K562 (cell line): ENCODE data around the gene RPH3AL. TPM values are rescaled to one million over a fixed set of nuclear protein-coding genes. Genes with fewer than 3 reads are reported as not detected.

ENCODE experiments used
- ATAC-seq: fragments of 200-7000 bp; cut with Tn5 transposase; 3 replicates; pipeline ENCODE4 v1.9.1; 2020; ENCODE audit warnings: moderate library complexity
- BruUV-seq: library from RNA; stranded (reverse); fragments of 400-500 nt; replicated peaks from 2 replicates; lab custom pipeline; 2021; lab: Mats Ljungman, UMichigan
- CTCF ChIA-PET: fragments of 300-600 bp; formaldehyde crosslinking; extraction: SDS; loops from one replicate; lab custom pipeline; 2021; ENCODE audit warnings: low intra/inter-chr PET ratio; lab: Yijun Ruan, JAX
- POLR2A ChIA-PET: fragments of 300-600, 350-650 bp; sonication (Branson Sonifier 250); formaldehyde crosslinking; extraction: SDS; loops from one replicate; lab custom pipeline; 2021; ENCODE audit warnings: antibody characterized with exemption, inconsistent platforms; lab: Yijun Ruan, JAX
- DNase-seq, 4 experiments: peaks; one replicate each; pipeline versions ENCODE4 v3.0.0 to v3.0.0-alpha.2; 2011 to 2018; ENCODE audit warnings: low spot score in 3 of 4, mixed read lengths in 3 of 4; ENCODE audit errors: extremely low read depth in 1 of 4
- FAIRE-seq: peaks from 2 replicates; lab custom pipeline; 2011; peaks lifted over from hg19 to GRCh38; lab: Jason Lieb, UNC
- H2AFZ ChIP-seq: 2 replicates; pipeline ENCODE4 v1.6.0; 2011; ENCODE audit warnings: low read depth, low read length, control low read depth, inconsistent platforms
- H3K27ac ChIP-seq: fragments of 200-600 bp; 3 replicates; pipeline ENCODE4 v1.8.0; 2011; ENCODE audit warnings: low read depth, mild to moderate bottlenecking, control low read depth, inconsistent platforms, low read length, moderate library complexity, mixed read lengths; ENCODE audit errors: extremely low read depth
- H3K27me3 ChIP-seq, 2 experiments: fragments of 300-600 bp in 1 of 2; 2 replicates in 1 of 2; 3 replicates in 1 of 2; pipeline versions ENCODE4 v1.6.0 to v1.8.0; 2011; ENCODE audit warnings: inconsistent platforms in 2 of 2, low read length in 2 of 2, mild to moderate bottlenecking in 1 of 2, mixed read lengths in 1 of 2, moderate library complexity in 1 of 2; ENCODE audit not compliant: control insufficient read depth in 2 of 2, insufficient read depth in 2 of 2
- H3K36me3 ChIP-seq: fragments of 300-600 bp; 3 replicates; pipeline ENCODE4 v1.8.0; 2011; ENCODE audit warnings: mild to moderate bottlenecking, low read length, inconsistent platforms; ENCODE audit not compliant: control insufficient read depth, insufficient read depth
- H3K4me1 ChIP-seq, 2 experiments: fragments of 200-600 bp in 1 of 2; replicated peaks in 1 of 2; 2 replicates in 1 of 2; 3 replicates in 1 of 2; pipeline versions ENCODE4 v1.5.1 to v1.8.0; 2011; ENCODE audit warnings: inconsistent platforms in 2 of 2, low read length in 2 of 2, mild to moderate bottlenecking in 1 of 2, mixed read lengths in 1 of 2, moderate library complexity in 1 of 2; ENCODE audit not compliant: control insufficient read depth in 2 of 2, insufficient read depth in 2 of 2
- H3K4me2 ChIP-seq: 2 replicates; pipeline ENCODE4 v1.6.1; 2011; ENCODE audit warnings: low read length, control low read depth, inconsistent platforms, mixed read lengths; ENCODE audit not compliant: insufficient read depth
- H3K4me3 ChIP-seq: fragments of 200-600 bp; sonication (generic), shearing (Covaris generic); 2 replicates; pipeline ENCODE4 v1.5.1; 2016; ENCODE audit warnings: control low read depth, inconsistent platforms
- H3K79me2 ChIP-seq: fragments of 200-600 bp; 3 replicates; pipeline ENCODE4 v1.8.0; 2011; ENCODE audit warnings: low read length, inconsistent platforms; ENCODE audit not compliant: control insufficient read depth, insufficient read depth
- H3K9ac ChIP-seq, 2 experiments: 2 replicates each; pipeline versions ENCODE4 v1.6.0 to v1.6.1; 2011; ENCODE audit warnings: low read depth in 2 of 2, low read length in 2 of 2, control low read depth in 1 of 2, inconsistent platforms in 1 of 2, mild to moderate bottlenecking in 1 of 2, mixed read lengths in 1 of 2; ENCODE audit not compliant: insufficient read depth in 1 of 2
- H3K9me1 ChIP-seq: one replicate; pipeline ENCODE4 v1.6.0; 2011; ENCODE audit warnings: inconsistent platforms, mild to moderate bottlenecking, low read length, moderate library complexity; ENCODE audit not compliant: control insufficient read depth, insufficient read depth
- H3K9me3 ChIP-seq: replicated peaks from 2 replicates; pipeline ENCODE4 v1.5.1; 2011; ENCODE audit warnings: low read depth, low read length, inconsistent platforms; ENCODE audit not compliant: control insufficient read depth, insufficient read depth
- H4K20me1 ChIP-seq: replicated peaks from 2 replicates; pipeline ENCODE4 v1.6.1; 2011; ENCODE audit warnings: low read length, inconsistent platforms, mixed read lengths; ENCODE audit not compliant: control insufficient read depth, insufficient read depth
- NRF1 ChIP-seq, 2 experiments: fragments of 450-650 bp; IDR thresholded peaks in 1 of 2; conservative IDR thresholded peaks in 1 of 2; 2 replicates each; pipeline ENCODE4 v1.6.1; 2014; ENCODE audit warnings: mild to moderate bottlenecking in 2 of 2
- RBM22 ChIP-seq: fragments of 200-400 bp; formaldehyde crosslinking; IDR thresholded peaks from 2 replicates; pipeline ENCODE4 v1.6.1; 2018; ENCODE audit warnings: low read length, low read depth; ENCODE audit not compliant: poor library complexity, severe bottlenecking
- STAT6 ChIP-seq: sonication (generic); formaldehyde crosslinking; IDR thresholded peaks from 2 replicates; pipeline ENCODE4 v1.8.1; 2023; ENCODE audit warnings: mild to moderate bottlenecking, missing genetic modification reagents
- TRIM28 ChIP-seq: fragments of 450-650 bp; IDR thresholded peaks from 2 replicates; pipeline ENCODE4 v1.6.1; 2017
- ZBTB43 ChIP-seq: sonication (generic); formaldehyde crosslinking; IDR thresholded peaks from 2 replicates; pipeline ENCODE4 v1.8.0; 2023; ENCODE audit warnings: mild to moderate bottlenecking, missing genetic modification reagents
- ZKSCAN3 ChIP-seq: fragments of 250-450 bp; sonication (Bioruptor Pico); IDR thresholded peaks from 2 replicates; pipeline ENCODE4 v1.4.0; 2020
- ZNF134 ChIP-seq: fragments of 250-450 bp; sonication (Bioruptor Pico); conservative IDR thresholded peaks from 2 replicates; pipeline ENCODE4 v1.4.0; 2020
- ZSCAN32 ChIP-seq: fragments of 450-650 bp; formaldehyde crosslinking; IDR thresholded peaks from 2 replicates; pipeline ENCODE4 v1.4.0; 2020; ENCODE audit warnings: mild to moderate bottlenecking, moderate library complexity
- WGBS: fragments of 100-300 bp; shearing (Covaris generic); methylation state at CpG from one replicate; pipeline ENCODE4 v1.1.6; 2016; ENCODE audit warnings: low coverage, mixed read lengths; ENCODE audit not compliant: insufficient coverage; ENCODE audit errors: missing lambda C conversion rate; 5-methylcytosine and 5-hydroxymethylcytosine counted together
- in situ Hi-C: fragments of 300-500 bp; cut with MboI; formaldehyde crosslinking; loops from 4 replicates; pipeline ENCODE4 v1.15.0; 2018; ENCODE audit warnings: inconsistent platforms, mixed read lengths
- intact Hi-C: fragments of 100-400 bp; cut with micrococcal nuclease; formaldehyde crosslinking; loops from 2 replicates; pipeline ENCODE4 v1.14.2; 2022
- polyA plus RNA-seq, 8 experiments: library from polyadenylated mRNA; depleted of rRNA in 4 of 8; stranded (reverse) in 5 of 8; unstranded in 3 of 8; fragments of >200 nt; fragmentation: Nextera tagmentation in 2 of 8; fragmentation: Illumina TruSeq in 1 of 8; extraction: Ambion mirVana in 2 of 8; extraction: Trizol in 1 of 8; gene quantifications; 2 replicates each; pipeline versions ENCODE4 v1.2.1 to v1.2.3, GENCODE V29; 2011 to 2014; ENCODE audit warnings: inconsistent platforms in 1 of 8, missing spikeins in 1 of 8
- total RNA-seq, 7 experiments: library from RNA; depleted of rRNA in 6 of 7; stranded (reverse); fragments of >200 nt in 6 of 7; fragmentation: Illumina TruSeq in 2 of 7; extraction: Trizol in 2 of 7; gene quantifications; 2 replicates each; pipeline versions ENCODE4 v1.2.1 to v1.2.3, GENCODE V29; 2011 to 2021; ENCODE audit warnings: low replicate concordance in 1 of 7

RPH3AL gene
- total and polyA plus RNA-seq, 9 of the 15 experiments (the other 6 are each of a cell fraction or from before 2014, with no cell fraction given): 0.18 to 1.7 (median 0.39) TPM

- DNase-seq (no peak), ATAC-seq (no peak), FAIRE-seq (no peak)
- no peak overlapping the region for H3K27ac ChIP-seq
- no TSS peak for BruUV-seq
- no peak overlapping the region for H3K9ac ChIP-seq
- no peaks in the 10 kb centered on the region for H3K79me2 ChIP-seq
- no peaks in the 10 kb centered on the region for H3K9me1 ChIP-seq
- H3K4me2 ChIP-seq: no peak overlapping the region
- WGBS: 0% methylated on average over 12 of the region's 12 CpGs
- intact Hi-C loops: no loop called here
- H2AFZ ChIP-seq: no peak overlapping the region
- H3K4me3 ChIP-seq: no peak overlapping the region
- in situ Hi-C loops: no loop called here
- ChIA-PET CTCF (no interaction called here), POLR2A (no interaction called here)
- no peaks in the 10 kb centered on the region for H3K9me3 ChIP-seq
- no peaks in the 10 kb centered on the region for H3K36me3 ChIP-seq
- H3K27me3 ChIP-seq: peaks cover 9 to 47% of the 10 kb centered on the region in 2 experiments; a peak in 3 of 5 replicates
- H3K4me1 ChIP-seq: no peaks in the 10 kb centered on the region; a peak in 1 of 5 replicates
- H4K20me1 ChIP-seq: no peaks in the 10 kb centered on the region
- TF ChIP-seq RBM22: no peak
- no peak for TF ChIP-seq STAT6 (CRISPR knock-in tag)
- TF ChIP-seq ZNF134: no peak
- TF ChIP-seq ZSCAN32 (CRISPR knock-in tag): no peak
- TF ChIP-seq ZKSCAN3 (CRISPR knock-in tag): no peak
- TF ChIP-seq TRIM28: no peak
- no peak for TF ChIP-seq ZBTB43
- no peak for TF ChIP-seq NRF1 (conservative IDR thresholded peaks at IDR 0.05 in 1 of 2, IDR thresholded peaks at IDR 0.05 in 1 of 2)
- TF ChIP-seq, all 486 proteins: peak for 0
These were observed 93.7 kb downstream of the RPH3AL start for GRCh38 chr17:258906-259305.
